HEK293T (cell line): ENCODE measurements around the gene CACNA1S.

Experiments
- HDGF ChIP-seq: fragments of 450-650 bp; IDR thresholded peaks from 2 replicates; pipeline ENCODE4 v1.6.1; 2017; ENCODE audit warnings: antibody characterized with exemption, borderline replicate concordance
- L3MBTL2 ChIP-seq: fragments of 450-650 bp; conservative IDR thresholded peaks from 2 replicates; pipeline ENCODE4 v1.6.1; 2016; ENCODE audit warnings: mild to moderate bottlenecking
- SP1 ChIP-seq: fragments of 450-650 bp; IDR thresholded peaks from 2 replicates; pipeline ENCODE4 v1.6.1; 2017
- SUZ12 ChIP-seq: fragments of 450-650 bp; IDR thresholded peaks from 2 replicates; pipeline ENCODE4 v1.6.1; 2016; ENCODE audit warnings: mild to moderate bottlenecking

DNA sequence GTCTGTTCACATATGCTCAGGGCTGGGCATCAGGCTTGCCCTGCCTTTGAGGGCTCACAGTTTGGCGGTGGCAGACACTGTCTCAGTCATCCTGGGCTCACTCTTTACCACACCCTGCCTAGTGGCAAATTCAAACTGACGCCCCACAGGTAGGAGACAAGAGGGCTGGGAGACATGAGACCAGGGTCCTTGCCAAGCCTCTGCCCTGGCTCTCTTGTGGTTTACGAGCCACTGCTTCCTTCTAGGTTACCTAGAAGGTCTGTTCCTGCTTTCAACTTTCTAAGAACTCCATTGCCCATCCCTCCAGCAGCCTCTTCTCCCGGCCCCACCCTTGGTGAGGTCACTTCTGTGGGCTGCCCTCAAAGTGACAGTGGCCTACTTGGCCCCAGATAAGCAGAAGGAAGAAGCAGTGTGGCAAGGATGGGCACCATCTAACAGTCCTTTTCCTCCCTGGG lies 99.2 kb downstream of the CACNA1S start:
- TF ChIP-seq SUZ12 (no peak), HDGF (no peak), SP1 (no peak), L3MBTL2 (no peak)
